ENCODE results near the gene RPGRIP1L.

- TF ChIP-seq CTCF (IDR thresholded peaks at IDR 0.05) (no peak), EZH2 (IDR thresholded peaks at IDR 0.05) (no peak), EZH2phosphoT487 (IDR thresholded peaks at IDR 0.05) (no peak)
These were observed 8.4 kb upstream of the RPGRIP1L start for GRCh38 chr16:53712065-53712464.
